Astrocyte (in vitro differentiated cells and primary cell): ENCODE data around the gene LYSET.
"Not testable (repeated sequence)": the region's sequence is repeated elsewhere in the genome, so short reads cannot be mapped to it uniquely, and the experiment has no call there.

ENCODE experiments used
- CTCF ChIP-seq: IDR thresholded peaks from 2 replicates; pipeline ENCODE4 v1.5.1; 2011; ENCODE audit warnings: low read depth, mild to moderate bottlenecking, inconsistent platforms, low read length, moderate library complexity; ENCODE audit not compliant: insufficient read depth
- EZH2 ChIP-seq: IDR thresholded peaks from 2 replicates; pipeline ENCODE4 v1.6.1; 2012; ENCODE audit warnings: mild to moderate bottlenecking, low read length, inconsistent platforms; ENCODE audit not compliant: insufficient read depth

GRCh38 chr14:93168610-93169009 lies 16.5 kb upstream of the LYSET start:
- TF ChIP-seq CTCF, EZH2: not testable (repeated sequence)
